NT2/D1 (cell line): ENCODE data around the gene LRRC45.

Source experiments
- SUZ12 ChIP-seq: IDR thresholded peaks from 2 replicates; pipeline ENCODE4 v1.6.1; 2011; ENCODE audit not compliant: insufficient read length, insufficient read depth; ENCODE audit errors: extremely low read depth
- YY1 ChIP-seq: IDR thresholded peaks from 2 replicates; pipeline ENCODE4 v1.6.1; 2011; ENCODE audit not compliant: insufficient read length, insufficient read depth
- ZNF274 ChIP-seq: IDR thresholded peaks from 2 replicates; pipeline ENCODE4 v1.6.1; 2011; ENCODE audit warnings: mild to moderate bottlenecking, low read depth, low read length

- no peak for TF ChIP-seq ZNF274
- TF ChIP-seq YY1: no peak
- no peak for TF ChIP-seq SUZ12
Observed at GRCh38 chr17:81991684-81992305, 31.3 kb upstream of the LRRC45 start.
